Kidney epithelial cell (primary cell): Measurements from ENCODE around the gene GCAT. TPM values are rescaled to one million over a fixed set of nuclear protein-coding genes. Genes with fewer than 3 reads are reported as not detected.
A peak's percentile ranks its signal among the peaks of the same experiment; 100 is the strongest.

Source experiments
- DNase-seq: peaks from one replicate; pipeline ENCODE4 v3.0.0-alpha.2; 2010; ENCODE audit warnings: low read depth
- H3K27me3 ChIP-seq: 2 replicates; pipeline ENCODE4 v1.6.0; 2011; ENCODE audit warnings: low read length; ENCODE audit not compliant: control insufficient read depth, insufficient read depth
- H3K36me3 ChIP-seq: 2 replicates; pipeline ENCODE4 v1.5.1; 2011; ENCODE audit warnings: low read length; ENCODE audit not compliant: control insufficient read depth, insufficient read depth
- H3K4me3 ChIP-seq: 2 replicates; pipeline ENCODE4 v1.5.1; 2011; ENCODE audit warnings: low read depth, mild to moderate bottlenecking, control low read depth, low read length
- total RNA-seq: library from RNA; depleted of rRNA; stranded (reverse); fragments of >200 nt; gene quantifications from 2 replicates; pipeline ENCODE4 v1.2.3, GENCODE V29; 2015
- TF ChIP-seq, protein P1 (sequence below): IDR thresholded peaks from 2 replicates; pipeline ENCODE4 v1.5.1; 2011; ENCODE audit warnings: mild to moderate bottlenecking, moderate library complexity, low read length, control low read depth, inconsistent platforms; ENCODE audit not compliant: insufficient read depth, poor library complexity, severe bottlenecking

The GCAT gene
- total RNA-seq, 1 donor from 2014 or later, result 37.4 TPM

DNA sequence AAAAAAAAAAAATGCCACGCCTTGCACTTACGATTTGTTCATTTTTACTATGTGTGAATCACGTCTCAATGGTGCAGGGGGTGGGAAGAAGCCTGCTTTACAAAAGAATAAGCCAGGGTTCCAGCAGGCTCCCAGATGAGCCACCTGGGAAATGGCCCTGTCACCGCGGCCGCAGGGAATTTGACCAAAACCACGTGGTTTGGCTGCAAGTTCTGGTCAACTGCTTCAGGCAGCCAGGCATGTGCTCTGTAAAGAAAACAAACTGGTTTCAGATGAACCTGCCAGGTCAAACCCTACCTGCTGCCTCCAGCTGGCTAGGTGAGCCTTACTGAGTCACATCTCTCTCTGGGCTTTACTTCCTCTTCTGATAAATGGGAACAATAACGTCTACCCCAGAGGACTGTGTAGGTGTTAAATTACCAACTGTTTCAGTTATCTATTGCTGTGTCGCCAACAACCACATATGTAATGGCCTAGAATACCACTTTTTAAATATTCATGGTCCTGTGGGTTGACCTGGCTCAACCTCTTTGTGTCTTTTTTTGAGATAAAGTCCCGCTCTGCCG, 30.5 kb upstream of the GCAT start:
- H3K4me3 ChIP-seq, result no peak overlapping the region
- H3K27me3 ChIP-seq, result no peaks in the 10 kb centered on the region
- peak; percentile 92 for DNase-seq
- H3K36me3 ChIP-seq, result peaks cover 3% of the 10 kb centered on the region
- TF ChIP-seq, protein P1, sequence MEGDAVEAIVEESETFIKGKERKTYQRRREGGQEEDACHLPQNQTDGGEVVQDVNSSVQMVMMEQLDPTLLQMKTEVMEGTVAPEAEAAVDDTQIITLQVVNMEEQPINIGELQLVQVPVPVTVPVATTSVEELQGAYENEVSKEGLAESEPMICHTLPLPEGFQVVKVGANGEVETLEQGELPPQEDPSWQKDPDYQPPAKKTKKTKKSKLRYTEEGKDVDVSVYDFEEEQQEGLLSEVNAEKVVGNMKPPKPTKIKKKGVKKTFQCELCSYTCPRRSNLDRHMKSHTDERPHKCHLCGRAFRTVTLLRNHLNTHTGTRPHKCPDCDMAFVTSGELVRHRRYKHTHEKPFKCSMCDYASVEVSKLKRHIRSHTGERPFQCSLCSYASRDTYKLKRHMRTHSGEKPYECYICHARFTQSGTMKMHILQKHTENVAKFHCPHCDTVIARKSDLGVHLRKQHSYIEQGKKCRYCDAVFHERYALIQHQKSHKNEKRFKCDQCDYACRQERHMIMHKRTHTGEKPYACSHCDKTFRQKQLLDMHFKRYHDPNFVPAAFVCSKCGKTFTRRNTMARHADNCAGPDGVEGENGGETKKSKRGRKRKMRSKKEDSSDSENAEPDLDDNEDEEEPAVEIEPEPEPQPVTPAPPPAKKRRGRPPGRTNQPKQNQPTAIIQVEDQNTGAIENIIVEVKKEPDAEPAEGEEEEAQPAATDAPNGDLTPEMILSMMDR, result no peak

DNA sequence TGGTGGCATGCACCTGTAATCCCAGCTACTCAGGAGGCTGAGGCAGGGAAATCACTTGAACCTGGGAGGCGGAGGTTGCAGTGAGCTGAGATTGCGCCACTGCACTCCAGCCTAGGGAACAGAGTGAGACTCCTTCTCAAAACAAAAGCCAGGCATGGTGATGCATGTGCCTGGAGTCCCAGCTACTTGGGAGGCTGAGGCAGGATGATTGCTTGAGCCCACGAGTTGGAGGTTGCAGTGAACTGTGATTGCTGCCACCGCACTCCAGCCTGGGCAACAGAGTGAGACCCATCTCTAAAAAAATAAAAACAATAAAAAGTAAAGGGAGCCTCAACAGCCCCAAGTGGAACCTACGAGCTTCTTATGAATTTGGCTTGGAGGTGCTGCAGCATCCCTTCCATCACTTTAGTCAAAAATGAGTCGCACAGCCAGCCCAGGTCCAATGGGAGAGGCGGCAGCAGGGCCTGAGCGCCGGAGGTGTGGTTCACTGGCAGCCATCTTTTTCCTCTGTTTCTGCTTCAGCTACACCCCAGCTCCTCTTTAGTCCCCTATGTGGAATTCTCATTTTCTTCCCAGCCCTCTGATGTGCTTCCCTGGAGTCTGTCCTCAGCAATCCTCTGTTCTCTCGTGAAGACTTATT, 29.2 kb upstream of the GCAT start:
- Histone ChIP-seq H3K36me3 (no peaks in the 10 kb centered on the region), H3K27me3 (no peaks in the 10 kb centered on the region), H3K4me3 (no peak overlapping the region)
- TF ChIP-seq, protein P1, result no peak
- no peak for DNase-seq

DNA sequence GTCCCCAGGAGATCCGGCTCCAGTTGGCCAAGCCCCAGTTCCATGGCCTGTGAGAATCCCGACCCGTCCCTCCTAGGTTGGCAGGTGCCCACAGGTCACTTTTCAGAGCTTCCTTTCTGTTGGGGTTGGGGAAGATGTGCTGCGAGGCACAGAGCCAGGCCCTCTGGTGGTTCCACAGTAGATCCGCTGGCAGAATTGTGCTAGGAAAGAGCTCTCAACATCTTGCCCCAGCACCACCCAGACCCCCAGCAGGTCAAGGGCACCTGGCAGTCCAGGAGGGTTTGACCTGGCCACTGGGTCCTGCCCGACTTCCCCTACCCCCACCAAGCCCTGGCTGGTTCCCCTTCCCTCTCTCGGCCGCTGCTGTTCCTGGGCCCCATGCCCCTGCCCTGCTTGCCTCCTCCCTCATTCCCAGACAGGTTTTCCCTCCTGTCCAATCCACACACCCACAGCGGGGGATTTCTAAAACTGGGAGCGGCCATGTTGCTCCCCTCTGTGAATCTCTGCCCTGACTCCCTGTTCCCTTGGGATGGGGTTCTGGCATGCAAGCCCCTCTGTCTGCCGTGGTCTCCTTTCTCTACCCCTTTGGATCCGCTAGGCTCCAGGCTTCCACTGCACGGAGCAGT, 26.2 kb upstream of the GCAT start:
- DNase-seq, result no peak
- Histone ChIP-seq H3K27me3 (no peaks in the 10 kb centered on the region), H3K4me3 (no peak overlapping the region), H3K36me3 (no peaks in the 10 kb centered on the region)
- TF ChIP-seq, protein P1, result no peak

DNA sequence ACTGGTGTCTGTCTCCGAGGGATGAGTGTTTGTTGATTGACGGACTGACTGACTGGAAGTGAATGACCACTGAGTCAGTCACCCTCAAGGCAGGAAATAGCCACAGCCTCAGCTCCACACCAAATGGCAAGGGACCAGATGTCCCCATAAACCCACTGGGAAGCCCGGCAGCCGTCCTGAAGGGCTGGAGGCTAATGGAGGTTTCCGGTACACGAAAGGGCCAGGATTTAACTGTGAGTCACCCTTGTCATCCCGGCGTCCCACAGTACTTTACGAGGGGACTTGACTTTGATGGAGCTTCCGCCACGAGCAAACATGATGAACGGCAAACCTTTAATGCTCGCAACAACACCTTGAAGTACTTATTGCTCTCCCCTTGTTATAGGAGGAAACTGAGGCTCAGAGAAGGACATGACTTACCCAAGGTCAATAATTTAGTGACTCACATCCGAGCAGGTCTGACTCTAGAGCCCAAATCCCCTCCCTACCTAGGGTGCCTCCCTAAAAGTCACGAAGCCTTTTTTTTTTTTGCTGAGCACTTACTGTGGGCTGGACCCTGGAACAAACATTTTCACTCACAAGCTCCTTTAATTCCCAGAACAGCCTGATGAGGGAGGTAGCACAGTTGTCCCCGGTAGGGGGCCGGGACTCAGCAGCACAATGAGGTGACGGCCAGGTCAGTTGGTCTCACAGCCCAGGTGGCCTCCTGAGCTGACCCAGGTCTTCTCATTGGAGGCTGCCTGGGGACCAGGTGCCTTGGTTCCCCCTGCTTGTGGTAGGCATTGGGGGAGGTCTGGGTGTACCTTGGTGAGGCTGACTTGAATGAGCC, 25.2 kb upstream of the GCAT start:
- Histone ChIP-seq H3K36me3 (no peaks in the 10 kb centered on the region), H3K4me3 (no peak overlapping the region), H3K27me3 (no peaks in the 10 kb centered on the region)
- TF ChIP-seq, protein P1, result peak; percentile 15
- DNase-seq, result no peak

DNA sequence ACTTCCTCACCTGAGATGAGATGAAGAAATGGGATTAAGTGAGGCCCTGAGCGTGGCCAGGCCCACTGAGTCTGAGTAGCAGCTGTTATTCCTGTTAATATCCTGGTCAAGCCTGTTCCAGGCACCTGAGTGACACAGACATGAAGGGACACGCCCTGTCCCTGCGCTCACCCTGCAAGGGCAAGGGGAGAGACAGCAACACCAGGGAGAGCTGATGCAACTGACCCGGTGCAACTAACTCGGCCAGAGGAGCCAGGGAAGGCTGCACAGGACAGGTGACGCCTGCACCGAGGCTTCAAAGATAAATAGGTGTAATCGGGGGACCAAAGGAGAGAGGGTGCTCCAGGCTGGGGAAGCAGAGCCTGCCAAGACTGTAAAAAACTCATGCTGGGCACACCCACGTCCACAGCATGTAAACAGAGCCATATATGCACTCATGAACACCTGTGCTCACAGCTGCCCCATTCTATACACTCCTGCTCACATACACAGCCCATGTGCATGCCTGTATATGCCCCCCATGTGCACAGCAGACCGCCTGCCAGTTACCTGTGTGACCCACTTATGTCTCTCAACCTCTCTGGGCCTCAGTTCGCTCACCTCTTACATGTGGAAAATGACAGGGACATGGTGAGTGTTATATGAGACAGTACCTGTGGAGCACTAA, 22.8 kb upstream of the GCAT start:
- no peak overlapping the region for H3K4me3 ChIP-seq
- no peak for DNase-seq
- no peaks in the 10 kb centered on the region for H3K36me3 ChIP-seq
- TF ChIP-seq, protein P1, result no peak
- no peaks in the 10 kb centered on the region for H3K27me3 ChIP-seq
